DMS114 treated with DMSO at 0.1 percent for 48 hours (cell line): ENCODE results near the gene MRPS27.

ENCODE experiments used
- DNase-seq: peaks from one replicate; lab custom pipeline; 2025; ENCODE audit not compliant: unreplicated experiment; lab: John Stamatoyannopoulos, UW

MRPS27 gene

DNA sequence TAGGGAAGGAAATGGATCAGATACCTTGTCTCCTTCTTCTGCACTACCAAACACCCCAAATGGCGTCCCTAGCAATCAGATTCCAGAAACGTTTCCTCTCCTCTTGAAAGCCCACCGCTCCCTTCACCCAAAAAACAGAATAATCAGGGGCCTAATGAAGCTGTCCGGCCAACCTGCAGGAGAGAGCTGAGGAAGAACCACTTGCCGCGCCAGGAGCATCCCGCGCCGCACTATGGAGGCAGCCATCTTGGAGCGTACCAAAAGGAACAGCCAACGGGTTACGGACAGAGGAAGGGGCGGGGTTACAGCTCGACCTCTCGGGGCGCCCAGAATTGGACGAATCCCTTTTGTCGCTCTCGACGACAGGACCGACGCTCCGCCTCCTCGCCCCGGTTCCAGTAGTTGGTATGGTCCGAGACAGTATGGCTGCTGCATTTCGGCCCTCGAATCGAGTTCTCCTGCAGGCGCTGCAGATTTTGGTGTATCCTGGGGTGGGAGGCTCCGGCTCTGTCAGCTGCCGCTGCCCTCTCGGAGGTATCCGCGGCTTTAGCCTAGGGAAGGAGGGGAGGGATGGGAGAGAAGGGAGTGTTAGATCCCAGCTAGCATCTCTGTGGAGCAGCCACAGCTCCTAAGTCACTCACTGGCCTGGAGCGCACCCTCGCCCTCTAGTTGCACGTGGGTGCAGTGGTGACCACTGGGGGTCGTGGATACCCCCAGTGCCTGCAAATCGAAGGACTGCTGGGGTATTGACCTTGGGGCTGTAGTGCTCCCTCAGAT is at the start of gene MRPS27, which contains the start of gene PTCD2:
TSS of gene MRPS27 (minus strand) at position 265 of the 777 bp plus-strand sequence. CDS start at position 246, 19 bp downstream.
TSS of gene PTCD2 (plus strand) at position 398 of the 777 bp plus-strand sequence. CDS start at position 408, 10 bp downstream.
- DNase-seq: peak; percentile 95

DNA sequence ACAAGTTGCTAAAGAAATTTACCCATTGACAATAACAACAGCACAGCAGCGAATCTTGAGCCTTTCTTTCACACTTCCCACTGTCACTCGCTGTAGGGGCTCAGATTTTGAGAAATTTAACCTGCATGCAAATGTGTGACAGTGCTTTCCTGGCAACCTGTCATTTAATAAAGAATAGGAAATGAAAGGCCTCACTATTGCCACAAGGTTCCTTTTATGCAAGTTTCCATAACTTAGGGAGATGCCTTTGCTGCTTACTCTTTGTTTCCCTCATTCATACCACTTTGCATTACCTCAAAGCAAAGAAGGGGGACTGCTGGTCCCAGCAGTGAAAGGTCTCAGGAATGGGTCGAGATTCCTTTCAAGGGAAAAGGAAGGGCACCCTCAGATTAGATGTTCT is 49.7 kb upstream of the MRPS27 start:
- no peak for DNase-seq

DNA sequence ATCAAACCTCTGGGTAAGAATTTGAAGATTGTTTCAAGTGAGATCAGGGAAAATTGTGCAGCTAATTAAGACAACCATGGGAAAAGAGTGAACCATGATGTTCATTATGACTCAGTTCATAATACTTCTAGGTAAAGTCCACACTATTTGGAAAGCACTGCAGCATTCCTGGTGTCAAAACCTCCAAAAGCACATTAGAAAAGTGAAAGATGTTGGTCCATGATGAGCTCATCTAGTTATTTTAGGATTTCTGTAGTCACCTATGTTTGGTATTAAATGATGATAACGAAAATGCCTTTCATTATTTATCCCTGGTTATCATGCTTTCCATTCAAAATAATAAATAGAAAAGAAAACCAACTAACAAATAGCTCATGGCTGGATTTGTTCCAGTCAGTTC is 49.3 kb upstream of the MRPS27 start:
- DNase-seq: no peak

DNA sequence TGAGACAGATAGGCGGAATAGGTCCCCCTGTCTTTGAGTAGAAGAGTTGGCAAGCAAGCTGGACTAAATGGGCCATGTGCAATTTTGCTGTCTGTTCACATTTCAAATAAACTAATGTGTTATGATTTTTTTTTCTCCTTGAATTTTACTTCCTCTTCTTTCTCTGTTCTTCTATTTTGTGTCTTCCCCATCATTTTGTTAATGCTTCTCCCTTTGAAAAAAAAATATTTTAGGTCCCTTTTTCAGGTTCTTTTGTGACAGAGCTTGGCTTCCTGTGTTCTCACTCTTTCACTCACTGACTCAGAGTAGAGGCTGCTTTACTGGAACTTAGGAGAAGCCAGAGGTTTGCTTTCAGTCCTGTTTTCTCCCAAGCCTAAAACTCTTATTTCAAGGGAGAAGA is 48.2 kb upstream of the MRPS27 start:
- no peak for DNase-seq

DNA sequence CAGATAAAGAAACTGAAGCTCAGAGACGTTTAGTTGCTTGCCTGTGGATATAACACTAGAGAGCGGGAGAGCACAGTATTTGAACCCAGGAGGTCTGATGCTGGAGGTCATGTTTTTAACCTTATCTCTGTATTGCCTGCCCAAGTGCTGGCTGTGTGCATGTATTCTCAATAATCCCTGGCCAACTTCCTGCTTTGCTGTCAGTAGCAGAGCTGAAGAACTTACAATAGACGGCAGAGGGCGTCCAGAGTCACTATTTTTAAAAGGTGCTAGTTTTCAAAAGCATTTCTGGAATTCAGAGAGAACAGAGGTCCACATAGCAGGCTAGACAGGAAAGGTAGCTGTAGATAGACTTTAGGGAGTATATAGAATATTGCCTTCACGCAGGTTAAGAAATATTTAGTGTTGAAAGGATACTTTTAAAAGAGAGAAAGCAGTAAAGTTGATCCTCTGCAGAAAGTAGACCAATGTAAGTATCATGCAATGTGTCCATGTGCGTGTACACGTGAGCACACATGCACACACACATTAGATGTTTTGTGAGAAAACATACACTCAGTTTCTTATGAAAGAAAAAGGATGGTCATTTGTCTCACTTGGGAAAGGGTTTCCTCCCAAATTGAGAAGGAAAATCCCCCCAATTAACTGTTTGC is 46.4 kb upstream of the MRPS27 start:
- peak; percentile 75 for DNase-seq

DNA sequence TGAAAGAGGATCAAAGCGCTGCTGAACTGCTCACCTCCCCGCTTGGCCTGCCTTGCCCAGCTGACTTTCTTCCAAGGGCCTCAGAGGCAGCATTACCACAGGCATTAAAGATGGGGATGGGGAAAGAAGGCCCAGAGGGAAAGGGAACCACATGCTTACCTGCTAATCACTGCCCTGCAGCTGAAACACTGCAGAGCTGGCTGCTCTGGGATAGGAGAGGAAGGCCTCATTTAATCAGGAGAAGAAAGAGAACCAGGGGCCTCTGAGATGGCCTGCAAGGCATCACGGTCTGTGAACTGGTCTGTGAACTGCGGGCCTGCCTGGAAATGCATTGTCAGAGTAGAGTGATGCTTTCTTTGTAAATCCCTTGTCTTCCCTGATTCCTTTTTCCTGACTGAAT is 44.9 kb upstream of the MRPS27 start:
- no peak for DNase-seq

DNA sequence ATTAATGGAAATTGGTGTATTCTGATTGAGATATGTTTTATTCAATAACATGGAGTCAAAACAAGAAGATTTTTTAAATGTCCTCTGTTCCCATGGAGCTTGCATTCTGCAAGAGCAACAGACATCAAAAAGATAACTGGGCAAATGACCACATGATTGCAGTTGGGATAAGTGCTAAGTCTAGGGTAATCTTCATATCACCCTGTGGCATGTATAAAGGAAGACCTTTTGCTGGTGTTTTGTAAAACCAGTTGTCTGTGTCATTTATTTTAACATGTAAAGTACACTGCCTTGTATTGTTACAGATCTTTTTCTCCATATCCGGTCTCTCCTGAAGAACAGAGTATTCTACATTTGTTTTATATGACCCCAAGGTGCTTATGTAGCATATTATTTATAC is 44.1 kb upstream of the MRPS27 start:
- no peak for DNase-seq

DNA sequence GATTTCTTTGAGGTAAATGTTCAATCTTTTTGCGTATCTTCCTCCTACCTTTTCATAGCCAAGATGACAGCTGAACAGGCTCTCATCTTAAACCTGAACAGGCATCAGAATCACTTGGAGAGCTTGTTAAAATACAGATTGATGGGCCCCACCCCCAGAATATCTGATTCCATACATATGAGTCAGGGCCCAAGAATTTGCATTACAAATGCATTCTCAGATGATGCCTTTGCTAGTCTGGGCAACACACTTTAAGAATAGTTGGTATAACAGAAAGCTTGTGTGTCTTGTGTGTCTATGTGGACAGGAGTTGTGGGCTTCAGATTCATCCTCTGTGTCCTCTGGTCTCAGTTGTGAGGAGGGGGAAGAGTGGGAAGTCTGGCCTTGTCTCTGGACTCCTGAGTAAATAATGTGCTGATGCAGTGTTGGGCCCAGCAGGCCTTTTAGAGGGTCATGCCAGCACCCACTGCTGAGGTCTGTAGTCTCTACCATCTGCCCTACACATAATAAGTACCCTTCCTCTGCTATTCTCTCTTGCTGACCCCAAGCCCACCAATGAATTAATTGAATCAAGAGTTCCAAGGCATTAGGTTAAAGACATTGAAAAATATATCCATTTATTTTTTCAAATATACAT is 43.2 kb upstream of the MRPS27 start:
- DNase-seq: no peak

DNA sequence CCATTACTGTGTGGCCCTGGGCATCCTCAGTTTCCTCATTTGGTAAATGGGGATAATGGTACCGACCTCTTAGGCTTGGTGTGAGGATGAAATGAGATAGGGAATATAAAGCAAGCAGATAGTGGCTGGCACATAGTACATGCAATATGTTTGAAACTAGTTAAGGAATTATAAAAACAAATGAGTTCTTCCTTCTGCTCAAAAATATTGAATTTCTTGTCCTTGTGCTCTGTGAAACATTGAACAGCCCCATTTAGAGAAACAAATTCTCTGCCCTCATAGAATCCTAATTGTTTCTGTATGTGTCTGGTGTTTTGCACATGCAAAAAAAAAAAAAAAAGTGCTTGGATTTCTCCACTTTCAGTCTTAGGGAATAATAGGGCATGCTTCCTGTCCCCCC is 39.8 kb upstream of the MRPS27 start:
- no peak for DNase-seq

DNA sequence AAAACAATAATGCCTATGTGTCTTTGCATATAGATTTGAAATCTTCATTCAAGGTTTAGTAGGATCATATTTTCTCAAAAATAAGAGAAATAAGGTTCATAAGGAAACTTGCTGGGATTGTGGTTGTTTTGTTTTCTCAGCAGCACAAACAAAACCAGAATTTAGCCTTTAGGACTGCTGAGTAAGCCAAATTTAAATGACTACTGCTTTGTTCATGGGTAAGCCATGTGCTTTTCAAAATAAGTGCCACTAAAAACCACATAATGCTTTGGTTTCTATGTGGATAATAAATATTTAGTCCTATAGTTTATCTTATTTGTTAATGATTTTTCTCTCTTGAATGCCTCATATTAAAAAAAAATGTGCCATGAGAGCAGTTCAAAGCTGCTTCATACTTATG is 38.9 kb upstream of the MRPS27 start:
- no peak for DNase-seq

DNA sequence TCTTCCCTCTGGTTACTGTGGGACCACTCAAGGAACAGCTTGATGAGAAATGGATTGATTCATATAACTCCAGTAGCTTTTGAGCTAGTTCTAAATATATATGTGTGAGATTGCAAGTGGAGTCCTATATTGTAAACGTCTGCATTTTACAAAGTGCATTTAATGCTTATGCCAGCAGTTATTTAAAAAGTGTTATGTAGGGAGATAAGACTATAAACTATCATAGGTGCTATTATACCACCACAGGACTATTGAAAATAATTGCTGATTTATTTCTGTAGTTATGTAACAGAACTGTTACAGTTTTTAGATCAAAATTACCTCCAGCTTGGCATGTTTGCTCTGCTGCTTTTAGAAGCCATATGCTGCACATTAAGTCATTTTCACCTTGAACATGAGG is 36.3 kb upstream of the MRPS27 start:
- DNase-seq: no peak

DNA sequence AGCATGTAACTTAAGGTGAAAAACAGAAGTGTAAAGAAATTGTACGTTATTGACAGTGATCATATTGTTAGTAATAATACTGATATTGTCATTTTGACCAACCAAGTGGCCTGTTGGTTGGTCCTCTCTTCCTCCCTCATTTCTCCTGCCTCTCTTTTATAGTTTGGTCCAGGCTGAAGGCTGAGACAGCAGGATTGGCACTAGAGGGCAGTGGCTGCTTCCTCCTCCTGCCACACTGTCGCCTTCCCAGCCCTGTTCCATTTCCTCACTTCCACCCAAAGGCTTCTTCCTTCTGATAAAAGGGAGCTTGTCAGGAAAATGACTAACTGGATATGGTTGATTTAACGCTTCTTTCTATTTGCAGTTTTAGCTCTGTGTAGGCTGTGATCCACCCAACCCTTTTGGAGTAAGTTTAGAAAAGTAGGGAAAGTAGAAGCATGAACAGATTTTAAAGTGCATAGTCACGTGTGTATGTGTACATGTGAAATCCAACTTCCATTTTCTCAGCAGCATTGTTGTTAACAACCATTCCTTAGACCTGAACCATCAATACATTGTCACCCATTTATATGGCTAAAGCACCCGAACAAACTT is 35.8 kb upstream of the MRPS27 start:
- DNase-seq: peak; percentile 15

DNA sequence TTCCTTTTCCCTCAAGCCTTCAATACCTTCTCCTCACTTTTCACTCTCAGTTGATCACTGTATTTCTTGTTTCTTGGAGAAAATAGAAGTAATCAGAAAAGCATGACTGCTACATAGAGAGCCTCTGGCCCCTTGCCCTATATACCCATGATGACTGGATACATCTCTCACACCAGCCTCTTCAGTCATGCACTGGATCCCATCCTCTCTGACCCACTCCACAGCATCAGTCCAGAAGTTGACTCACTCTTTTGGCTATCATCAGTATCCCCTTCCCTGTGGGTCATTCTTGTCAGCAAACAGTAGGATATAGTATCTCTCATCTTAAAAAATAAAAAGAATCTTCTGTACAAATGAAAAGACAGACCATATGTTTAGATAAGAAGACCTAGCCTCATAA is 33.0 kb upstream of the MRPS27 start:
- no peak for DNase-seq

DNA sequence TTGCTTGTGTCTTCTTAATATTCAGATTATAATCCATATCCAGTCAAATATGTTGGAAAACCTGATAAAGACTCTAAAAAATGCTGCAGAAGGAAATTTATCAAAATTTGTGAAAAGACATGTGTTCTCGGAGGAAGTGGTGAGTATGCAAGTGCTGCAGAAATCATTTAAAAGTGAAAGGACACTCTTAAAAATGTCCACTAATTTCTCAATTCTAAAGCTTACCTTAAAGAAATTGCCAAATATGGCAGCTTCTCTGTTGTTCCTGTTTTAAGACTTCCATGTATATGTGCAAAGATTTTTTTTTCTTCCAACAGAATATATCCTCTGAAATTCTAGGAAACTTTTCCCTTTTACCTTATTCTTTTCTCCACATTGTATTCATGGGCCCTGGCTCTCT is 32.6 kb upstream of the MRPS27 start:
- DNase-seq: no peak

DNA sequence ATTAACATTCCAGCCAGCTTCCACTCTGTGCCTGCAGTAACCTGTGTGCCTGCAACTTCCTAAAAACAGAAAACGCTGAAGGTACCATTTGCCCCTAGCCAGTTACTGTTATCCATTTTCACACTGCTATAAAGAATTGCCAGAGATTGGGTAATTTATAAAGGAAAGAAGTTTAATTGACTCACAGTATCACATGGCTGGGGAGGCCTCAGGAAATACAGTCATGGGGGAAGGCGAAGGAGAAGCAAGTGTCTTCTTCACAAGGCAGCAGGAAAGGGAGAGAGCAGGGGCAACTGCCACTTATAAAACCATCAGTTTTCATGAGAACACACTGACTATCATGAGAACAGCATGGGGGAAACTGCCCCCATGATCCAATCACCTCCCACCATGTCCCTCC is 31.3 kb upstream of the MRPS27 start:
- no peak for DNase-seq

DNA sequence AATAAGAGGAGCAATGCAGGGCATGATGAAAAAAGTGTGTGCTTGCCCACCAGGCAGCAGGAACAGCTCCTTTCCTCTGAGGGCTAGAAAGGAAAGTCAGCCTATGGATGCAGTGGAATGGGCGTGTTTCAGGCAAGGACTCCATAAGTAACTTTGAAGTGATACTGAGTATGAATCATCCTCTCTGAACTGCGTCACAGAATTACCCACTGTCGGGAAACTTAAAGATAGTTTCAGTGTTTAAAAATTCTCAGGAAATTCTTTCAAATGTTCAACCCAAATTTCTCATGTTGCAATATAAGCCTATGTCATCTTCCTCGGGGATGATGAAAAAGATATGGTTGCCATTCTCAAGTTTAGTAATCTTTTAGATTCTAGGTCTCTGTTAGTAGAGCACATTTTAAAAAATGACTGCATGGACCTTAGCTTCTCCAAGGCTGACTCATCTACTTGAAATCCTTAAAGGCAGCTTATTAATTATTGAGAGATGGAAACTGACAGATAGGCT is 27.8 kb upstream of the MRPS27 start:
- no peak for DNase-seq

DNA sequence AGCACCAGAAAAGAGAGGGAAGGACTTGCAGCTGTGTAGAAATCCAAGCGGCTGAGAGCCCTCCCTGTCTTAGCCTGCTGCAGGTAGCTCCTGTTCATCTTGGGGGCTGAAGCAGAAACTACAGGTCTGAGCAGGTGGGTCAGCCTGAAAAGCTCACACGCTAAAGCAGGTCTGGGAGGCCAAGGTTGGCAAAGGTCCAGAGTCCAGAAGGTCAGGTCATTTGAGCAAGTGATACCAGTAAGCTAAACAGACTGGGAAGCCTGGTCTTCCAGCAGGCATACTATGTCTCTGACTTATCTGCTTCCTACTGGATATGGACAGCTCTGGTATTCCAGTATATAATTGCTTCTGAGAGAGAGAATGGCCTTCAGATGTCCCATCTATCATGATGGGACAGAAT is 26.4 kb upstream of the MRPS27 start:
- DNase-seq: no peak

DNA sequence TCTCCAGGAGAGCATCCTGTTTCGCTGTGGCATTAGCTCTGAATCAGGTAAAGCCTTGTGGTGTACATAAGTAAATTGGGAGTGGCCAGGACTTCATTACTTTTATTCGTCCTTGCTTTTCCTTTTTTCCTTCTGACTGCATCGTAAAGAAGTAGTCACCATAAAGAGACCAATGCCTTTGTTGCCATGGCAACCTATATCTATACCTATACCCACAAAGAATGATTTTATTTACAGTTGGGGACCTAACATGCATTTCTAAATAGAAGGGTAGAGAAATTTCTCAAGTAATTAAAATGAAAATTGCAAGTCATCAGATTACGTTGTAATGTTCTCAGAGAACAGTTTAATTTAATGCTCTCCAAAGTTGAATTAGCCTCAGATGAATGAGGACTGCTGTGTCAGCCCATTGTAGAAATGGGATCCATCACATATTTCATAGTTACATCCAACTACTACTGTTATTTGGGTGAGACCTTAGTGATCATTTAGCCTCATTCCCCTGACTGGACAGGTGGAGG is 18.7 kb upstream of the MRPS27 start:
- DNase-seq: no peak

DNA sequence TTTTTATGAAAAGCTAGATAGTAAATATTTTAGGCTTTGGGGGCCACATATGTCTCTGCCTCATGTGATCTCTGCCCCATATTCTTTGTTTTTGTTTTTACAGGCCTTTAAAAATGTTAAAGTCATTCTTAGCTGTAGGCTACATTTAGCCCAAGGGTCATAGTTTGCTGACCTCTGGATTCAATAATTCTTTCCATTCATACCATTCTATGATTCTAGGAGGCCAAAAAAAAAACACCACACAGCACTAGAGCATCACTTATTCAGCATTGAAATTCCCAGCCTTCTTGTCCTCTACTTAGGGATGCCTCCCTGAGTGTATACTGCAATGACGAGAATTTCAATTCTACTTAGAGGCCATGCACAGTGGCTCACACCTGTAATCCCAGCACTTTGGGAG is 17.1 kb upstream of the MRPS27 start:
- DNase-seq: no peak

DNA sequence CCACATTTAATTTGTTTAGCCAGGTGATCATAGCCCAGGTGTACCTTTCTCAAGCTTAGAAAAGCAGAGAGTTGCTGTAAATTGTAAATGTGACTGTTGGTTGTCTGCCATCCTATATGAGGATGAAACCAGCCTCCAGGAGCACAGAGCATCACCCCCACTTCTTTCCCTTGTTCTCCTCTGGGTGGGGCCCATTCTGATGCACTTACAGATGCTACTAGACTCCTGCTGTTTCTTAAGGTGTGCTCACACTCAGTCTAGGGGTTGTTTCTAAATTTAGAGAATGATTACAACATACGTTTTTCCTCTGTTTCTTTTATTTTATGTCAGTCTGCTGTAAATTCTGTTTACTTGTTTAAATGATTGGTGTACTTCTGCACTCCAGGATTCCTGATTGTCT is 10.7 kb upstream of the MRPS27 start:
- no peak for DNase-seq

DNA sequence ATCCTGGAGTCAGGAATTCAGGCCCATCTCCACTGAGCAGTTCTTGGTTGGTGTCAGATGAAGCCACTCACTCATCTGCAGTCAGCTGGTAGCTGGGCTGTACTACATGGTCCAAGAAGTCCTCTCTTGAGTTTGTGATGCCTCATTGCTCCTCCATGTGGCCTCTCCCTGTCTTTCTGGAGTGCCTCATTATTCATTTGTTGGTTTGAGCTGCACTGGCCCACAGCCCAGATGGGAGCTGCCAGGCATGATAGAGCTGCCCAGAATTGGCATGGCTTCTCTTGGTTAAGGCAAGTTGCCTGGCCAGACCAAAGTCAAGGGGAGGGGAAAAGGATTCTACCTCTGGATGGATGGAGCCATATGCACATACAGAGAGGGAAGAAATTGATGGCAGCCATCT is 8.1 kb upstream of the MRPS27 start:
- no peak for DNase-seq
